H1 (cell line): ENCODE results near the gene GPR17. TPM values are rescaled to one million over a fixed set of nuclear protein-coding genes. Genes with fewer than 3 reads are reported as not detected.

Experiments
- CTCF ChIA-PET: fragments of 300-600 bp; sonication (Branson Sonifier 250); formaldehyde crosslinking; loops from one replicate; lab custom pipeline; 2021; ENCODE audit not compliant: partially characterized antibody; lab: Charles Lee
- POLR2A ChIA-PET: fragments of 300-600 bp; sonication (Branson Sonifier 250); formaldehyde crosslinking; loops from one replicate; lab custom pipeline; 2021; ENCODE audit warnings: inconsistent platforms; ENCODE audit not compliant: partially characterized antibody; lab: Charles Lee
- DNase-seq, 2 experiments: peaks; one replicate each; pipeline versions ENCODE4 v3.0.0 to v3.0.0-alpha.2; 2010 to 2022; ENCODE audit warnings: low spot score in 2 of 2, low read depth in 1 of 2, mixed read lengths in 1 of 2
- FAIRE-seq: peaks from 2 replicates; lab custom pipeline; 2011; peaks lifted over from hg19 to GRCh38; lab: Jason Lieb, UNC
- H2AFZ ChIP-seq: 2 replicates; pipeline ENCODE4 v1.8.1; 2012; ENCODE audit warnings: low read length, inconsistent platforms
- H2AK5ac ChIP-seq: 2 replicates; pipeline ENCODE4 v1.6.1; 2013; ENCODE audit warnings: low read depth, low read length
- H2BK120ac ChIP-seq: replicated peaks from 2 replicates; pipeline ENCODE3; 2013; ENCODE audit warnings: low read depth, low read length, inconsistent platforms
- H2BK12ac ChIP-seq: 2 replicates; pipeline ENCODE4 v1.6.1; 2013; ENCODE audit warnings: low read depth, low read length
- H2BK15ac ChIP-seq: 2 replicates; pipeline ENCODE4 v1.6.1; 2013; ENCODE audit warnings: low read length
- H2BK20ac ChIP-seq: 2 replicates; pipeline ENCODE4 v1.6.1; 2013; ENCODE audit warnings: low read length
- H2BK5ac ChIP-seq: 2 replicates; pipeline ENCODE4 v1.6.1; 2013; ENCODE audit warnings: low read depth, low read length
- H3K14ac ChIP-seq: 2 replicates; pipeline ENCODE4 v1.6.1; 2013; ENCODE audit warnings: inconsistent platforms; ENCODE audit not compliant: insufficient read length
- H3K18ac ChIP-seq: 2 replicates; pipeline ENCODE4 v1.6.1; 2013; ENCODE audit warnings: low read length; ENCODE audit errors: extremely low read depth
- H3K23ac ChIP-seq: 2 replicates; pipeline ENCODE4 v1.6.1; 2013; ENCODE audit warnings: inconsistent platforms; ENCODE audit not compliant: insufficient read length
- H3K23me2 ChIP-seq: 2 replicates; pipeline ENCODE4 v1.6.1; 2013; ENCODE audit warnings: low read depth, low read length
- H3K27ac ChIP-seq: 2 replicates; pipeline ENCODE4 v1.6.1; 2011; ENCODE audit warnings: low read depth, low read length, inconsistent platforms
- H3K27me3 ChIP-seq, 4 experiments: replicated peaks in 1 of 4; 1 replicate in 1 of 4; 2 replicates in 3 of 4; pipeline versions ENCODE4 v1.6.1 to v1.8.1; 2011 to 2013; ENCODE audit warnings: low read length in 3 of 4, mild to moderate bottlenecking in 3 of 4, inconsistent platforms in 2 of 4, mixed read lengths in 2 of 4, moderate library complexity in 1 of 4; ENCODE audit not compliant: control insufficient read depth in 3 of 4, insufficient read depth in 3 of 4; ENCODE audit errors: extremely low read depth in 1 of 4
- H3K36me3 ChIP-seq, 4 experiments: 2 replicates each; pipeline versions ENCODE4 v1.6.1 to v1.8.1; 2011 to 2013; ENCODE audit warnings: mild to moderate bottlenecking in 4 of 4, low read length in 3 of 4, moderate library complexity in 2 of 4, control low read depth in 1 of 4, inconsistent platforms in 1 of 4; ENCODE audit not compliant: insufficient read depth in 4 of 4, control insufficient read depth in 2 of 4
- H3K4ac ChIP-seq: replicated peaks from 2 replicates; pipeline ENCODE3; 2013; ENCODE audit warnings: low read length, low read depth, mixed read lengths, inconsistent platforms; ENCODE audit not compliant: insufficient read length
- H3K4me1 ChIP-seq, 4 experiments: replicated peaks in 1 of 4; 1 replicate in 1 of 4; 2 replicates in 3 of 4; pipeline versions ENCODE4 v1.6.1 to v1.8.1; 2011 to 2013; ENCODE audit warnings: low read length in 3 of 4, inconsistent platforms in 2 of 4, mixed read lengths in 1 of 4; ENCODE audit not compliant: insufficient read depth in 4 of 4, control insufficient read depth in 3 of 4
- H3K4me2 ChIP-seq, 2 experiments: 2 replicates each; pipeline versions ENCODE4 v1.6.1 to v1.8.1; 2011 to 2013; ENCODE audit warnings: low read depth in 2 of 2, low read length in 2 of 2, control low read depth in 1 of 2, inconsistent platforms in 1 of 2, mild to moderate bottlenecking in 1 of 2; ENCODE audit not compliant: insufficient read depth in 1 of 2
- H3K4me3 ChIP-seq, 4 experiments: fragments of 200-600, 300-600 bp in 1 of 4; sonication (generic), shearing (Covaris generic), sonication (Bioruptor Twin) in 1 of 4; 2 replicates each; pipeline versions ENCODE4 v1.5.1 to v1.8.1; 2011 to 2016; ENCODE audit warnings: low read length in 4 of 4, low read depth in 3 of 4, control low read depth in 2 of 4, inconsistent platforms in 2 of 4, mild to moderate bottlenecking in 2 of 4, mixed read lengths in 1 of 4, moderate library complexity in 1 of 4; ENCODE audit not compliant: insufficient read depth in 2 of 4; ENCODE audit errors: extremely low read depth in 1 of 4
- H3K56ac ChIP-seq: replicated peaks from 2 replicates; pipeline ENCODE3; 2013; ENCODE audit warnings: low read depth, mild to moderate bottlenecking, mixed read lengths, low read length, inconsistent platforms; ENCODE audit not compliant: insufficient read length
- H3K79me1 ChIP-seq: 2 replicates; pipeline ENCODE4 v1.6.1; 2013; ENCODE audit warnings: low read depth, low read length, control low read depth
- H3K79me2 ChIP-seq, 2 experiments: 2 replicates each; pipeline versions ENCODE4 v1.6.1 to v1.8.1; 2012 to 2013; ENCODE audit warnings: low read length in 2 of 2, mild to moderate bottlenecking in 2 of 2, inconsistent platforms in 1 of 2; ENCODE audit not compliant: insufficient read depth in 2 of 2, control insufficient read depth in 1 of 2
- H3K9ac ChIP-seq, 4 experiments: replicated peaks in 1 of 4; 1 replicate in 1 of 4; 2 replicates in 3 of 4; pipeline versions ENCODE4 v1.6.1 to v1.8.1; 2011 to 2013; ENCODE audit warnings: low read depth in 3 of 4, low read length in 3 of 4, control low read depth in 2 of 4, mild to moderate bottlenecking in 2 of 4, moderate library complexity in 2 of 4, inconsistent platforms in 1 of 4; ENCODE audit errors: extremely low read depth in 1 of 4
- H3K9me3 ChIP-seq, 2 experiments: 2 replicates each; pipeline versions ENCODE4 v1.6.1 to v1.8.1; 2012 to 2013; ENCODE audit warnings: mild to moderate bottlenecking in 2 of 2, moderate library complexity in 2 of 2, control low read depth in 1 of 2, inconsistent platforms in 1 of 2, low read depth in 1 of 2, low read length in 1 of 2, mixed read lengths in 1 of 2; ENCODE audit not compliant: insufficient read depth in 2 of 2
- H4K20me1 ChIP-seq, 2 experiments: replicated peaks in 1 of 2; 2 replicates each; pipeline versions ENCODE3 to v1.8.1; 2011 to 2013; ENCODE audit warnings: inconsistent platforms in 2 of 2, low read length in 2 of 2, mild to moderate bottlenecking in 1 of 2; ENCODE audit not compliant: insufficient read depth in 2 of 2, control insufficient read depth in 1 of 2
- H4K5ac ChIP-seq: 2 replicates; pipeline ENCODE4 v1.6.1; 2013; ENCODE audit warnings: low read length, low read depth, mixed read lengths, inconsistent platforms; ENCODE audit not compliant: insufficient read length
- H4K8ac ChIP-seq: 2 replicates; pipeline ENCODE4 v1.8.0; 2013; ENCODE audit warnings: mild to moderate bottlenecking, moderate library complexity, low read length, inconsistent platforms; ENCODE audit not compliant: insufficient read depth; ENCODE audit errors: extremely low read depth
- H4K91ac ChIP-seq: replicated peaks from 2 replicates; pipeline ENCODE3; 2013; ENCODE audit warnings: low read length, mixed read lengths, inconsistent platforms; ENCODE audit not compliant: insufficient read length
- BACH1 ChIP-seq: IDR thresholded peaks from 2 replicates; pipeline ENCODE4 v1.6.1; 2012; ENCODE audit warnings: low read length, improper control_type of control experiment
- CBX8 ChIP-seq: fragments of 300-800, 300-1000 bp; sonication (generic); IDR thresholded peaks from 2 replicates; pipeline ENCODE4 v1.7.1; 2016; ENCODE audit warnings: low read depth, low read length, borderline replicate concordance
- SRF ChIP-seq: IDR thresholded peaks from 2 replicates; pipeline ENCODE4 v1.6.1; 2011; ENCODE audit warnings: mild to moderate bottlenecking, low read depth, low read length, moderate library complexity
- SUZ12 ChIP-seq: fragments of 200-600 bp; sonication (generic); IDR thresholded peaks from 2 replicates; pipeline ENCODE4 v1.6.1; 2012; ENCODE audit warnings: mild to moderate bottlenecking, inconsistent platforms, low read length, moderate library complexity, mixed read lengths
- WGBS, 2 experiments: shearing (Covaris generic) in 1 of 2; methylation state at CpG; one replicate each; pipeline versions ENCODE4 v1.1.6 to v1.1.7; 2013 to 2015; ENCODE audit warnings: low lambda C conversion rate in 2 of 2, mixed read lengths in 2 of 2, inconsistent platforms in 1 of 2, low coverage in 1 of 2, missing lambda C conversion rate in 1 of 2; ENCODE audit not compliant: insufficient replicate concordance in 2 of 2, insufficient coverage in 1 of 2, insufficient read length in 1 of 2; ENCODE audit errors: extremely low coverage in 1 of 2, missing lambda C conversion rate in 1 of 2; 5-methylcytosine and 5-hydroxymethylcytosine counted together
- polyA plus RNA-seq, 7 experiments: library from polyadenylated mRNA; depleted of rRNA in 3 of 7; stranded (reverse) in 5 of 7; unstranded in 2 of 7; fragments of >200 nt in 5 of 7; fragments of 200-250 nt in 2 of 7; gene quantifications; 1 replicate in 5 of 7; 2 replicates in 1 of 7; 4 replicates in 1 of 7; pipeline versions ENCODE4 v1.2.1 to v1.2.3, GENCODE V29; 2011 to 2013; ENCODE audit warnings: missing spikeins in 2 of 7, mixed read lengths in 2 of 7
- total RNA-seq: library from RNA; stranded (reverse); fragmentation: NEBNext Ultra II Directional; extraction: Animal tissue kit (Norgen Biotek cat#: 25700); gene quantifications from 2 replicates; pipeline ENCODE4 v1.2.1, GENCODE V29; 2021
- TF ChIP-seq, protein P1 (sequence below): IDR thresholded peaks from 2 replicates; pipeline ENCODE4 v1.6.1; 2011; ENCODE audit warnings: low read length, improper control_type of control experiment

Gene GPR17
- total and polyA plus RNA-seq, 2 of the 8 experiments (the other 6 are each of a cell fraction or from before 2014, with no cell fraction given) = 0.03 TPM; not detected in 1

DNA sequence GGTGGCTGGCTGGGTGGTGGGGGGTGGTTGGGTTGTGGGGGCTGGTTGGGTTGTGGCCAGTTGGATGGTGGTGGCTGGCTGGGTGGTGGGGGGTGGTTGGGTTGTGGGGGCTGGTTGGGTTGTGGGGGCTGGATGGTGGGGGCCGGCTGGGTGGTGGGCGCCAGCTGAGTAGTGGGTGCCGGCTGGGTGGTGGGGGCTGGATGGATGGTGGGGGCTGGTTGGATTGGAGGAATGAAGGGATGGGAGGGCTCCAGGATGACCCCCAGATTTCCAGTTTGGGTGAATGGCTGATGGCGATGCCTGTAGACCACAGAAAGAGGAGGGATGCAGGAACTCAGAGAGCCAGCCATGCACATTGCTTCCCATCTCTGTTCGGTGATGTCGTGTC lies 26.8 kb upstream of the GPR17 start:
- Histone ChIP-seq H2BK5ac (no peak overlapping the region), H2BK12ac (no peak overlapping the region), H2BK20ac (no peak overlapping the region), H3K4me1 (no peaks in the 10 kb centered on the region), H4K8ac (no peak overlapping the region), H3K27me3 (no peaks in the 10 kb centered on the region), H3K36me3 (no peaks in the 10 kb centered on the region), H2BK120ac (no peak overlapping the region), H2BK15ac (no peak overlapping the region), H3K23ac (no peak overlapping the region), H4K20me1 (no peaks in the 10 kb centered on the region), H2AFZ (no peak overlapping the region), H3K14ac (no peak overlapping the region), H3K9me3 (no peaks in the 10 kb centered on the region), H2AK5ac (no peak overlapping the region), H3K79me2 (no peaks in the 10 kb centered on the region), H3K4ac (no peak overlapping the region), H3K27ac (no peak overlapping the region), H4K91ac (no peak overlapping the region), H3K9ac (no peak overlapping the region), H3K79me1 (no peaks in the 10 kb centered on the region), H3K4me3 (no peak overlapping the region), H3K23me2 (no peaks in the 10 kb centered on the region), H4K5ac (no peak overlapping the region), H3K18ac (no peak overlapping the region), H3K56ac (no peak overlapping the region), H3K4me2 (no peak overlapping the region)
- ChIA-PET POLR2A (no interaction called here), CTCF (no interaction called here)
- DNase-seq (no peak), FAIRE-seq (no peak)
- WGBS, 2 experiments = 100% methylated on average over 1 of the region's 6 CpGs; no CpG with 5 or more reads in 1 of the 2 experiments
- no peak for TF ChIP-seq CBX8
- no peak for TF ChIP-seq SUZ12
- TF ChIP-seq SRF = no peak
- TF ChIP-seq, protein P1, sequence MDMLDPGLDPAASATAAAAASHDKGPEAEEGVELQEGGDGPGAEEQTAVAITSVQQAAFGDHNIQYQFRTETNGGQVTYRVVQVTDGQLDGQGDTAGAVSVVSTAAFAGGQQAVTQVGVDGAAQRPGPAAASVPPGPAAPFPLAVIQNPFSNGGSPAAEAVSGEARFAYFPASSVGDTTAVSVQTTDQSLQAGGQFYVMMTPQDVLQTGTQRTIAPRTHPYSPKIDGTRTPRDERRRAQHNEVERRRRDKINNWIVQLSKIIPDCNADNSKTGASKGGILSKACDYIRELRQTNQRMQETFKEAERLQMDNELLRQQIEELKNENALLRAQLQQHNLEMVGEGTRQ = no peak
- no peak for TF ChIP-seq BACH1
